GM19043 (cell line): ENCODE data around the gene CLOCK.

Experiments
- ATAC-seq: cut with Tn5 transposase; IDR thresholded peaks from one replicate; pipeline ENCODE4 v1.9.1; 2021; ENCODE audit warnings: low read depth; ENCODE audit not compliant: unreplicated experiment

CLOCK gene

DNA sequence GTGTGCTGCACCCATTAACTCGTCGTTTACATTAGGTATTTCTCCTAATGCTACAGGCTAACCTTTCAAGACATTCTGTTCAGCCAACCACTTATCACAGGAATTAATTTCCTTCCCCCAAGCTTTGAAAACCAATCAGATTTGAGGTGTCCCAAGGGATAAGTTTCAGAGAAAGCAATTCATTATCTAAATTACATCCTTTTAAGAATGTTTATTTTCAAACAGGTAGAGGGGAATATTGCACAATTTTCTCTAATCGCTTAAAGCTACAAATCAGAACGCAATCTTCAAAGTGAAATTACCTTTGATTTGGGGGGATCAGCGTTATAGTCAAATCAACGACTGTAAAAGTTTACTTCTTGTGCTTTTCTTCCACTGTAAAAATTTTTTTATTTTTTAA lies 1.6 kb downstream of the CLOCK start:
- no peak for ATAC-seq

DNA sequence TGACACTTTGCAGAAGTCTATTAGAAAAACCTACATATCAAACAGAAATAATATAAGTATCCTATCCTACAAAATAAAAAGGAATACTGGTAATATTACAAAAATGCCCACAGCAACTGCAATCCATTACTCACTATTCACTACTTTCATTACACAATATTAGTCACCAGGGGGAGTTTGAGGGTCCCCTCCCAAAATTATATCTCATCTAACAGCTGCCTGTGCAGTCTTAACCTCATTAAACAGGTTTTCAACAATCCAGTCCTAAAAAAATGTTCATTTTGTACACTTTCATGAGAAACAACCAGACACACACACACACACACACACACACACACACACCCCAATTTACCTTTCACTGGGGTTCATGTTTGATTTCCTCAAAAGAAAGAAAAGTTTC lies 2.9 kb downstream of the CLOCK start:
- ATAC-seq = no peak

DNA sequence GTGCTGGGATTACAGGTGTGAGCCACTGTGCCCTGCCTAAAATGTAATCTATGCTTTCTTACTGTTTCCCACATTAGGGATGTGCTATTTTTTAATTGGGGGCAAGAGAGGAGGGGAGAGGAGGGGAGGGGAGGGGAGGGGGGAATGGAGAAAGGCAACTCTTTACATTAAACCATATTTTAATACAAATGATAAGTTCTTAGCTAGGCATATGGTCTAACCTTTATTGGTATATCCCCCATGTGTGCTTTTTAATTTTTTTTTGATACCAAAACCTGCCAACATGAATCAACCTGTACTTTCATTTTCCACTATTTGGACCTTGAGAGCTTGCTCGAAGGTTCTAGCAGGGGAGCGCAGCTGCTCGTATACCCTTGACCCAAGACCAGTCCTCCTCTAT lies 6.4 kb downstream of the CLOCK start:
- no peak for ATAC-seq

DNA sequence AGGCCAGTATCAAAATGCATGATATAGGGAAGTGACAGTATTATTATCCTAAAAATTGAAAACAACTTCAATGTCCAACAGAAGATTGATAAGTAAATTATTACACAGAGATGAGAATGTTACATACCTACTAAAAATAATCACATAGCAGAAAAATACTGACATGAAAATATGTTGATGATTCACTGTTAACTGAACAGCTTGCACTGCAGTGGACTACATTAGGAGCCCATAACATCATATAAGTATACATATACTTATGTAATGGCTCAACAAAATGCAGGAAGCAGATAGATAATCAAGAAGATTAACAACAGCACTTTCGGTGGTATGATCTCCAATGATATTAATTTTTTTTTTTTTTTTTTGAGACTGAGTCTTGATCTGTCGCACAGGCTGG lies 7.1 kb downstream of the CLOCK start:
- ATAC-seq = no peak

DNA sequence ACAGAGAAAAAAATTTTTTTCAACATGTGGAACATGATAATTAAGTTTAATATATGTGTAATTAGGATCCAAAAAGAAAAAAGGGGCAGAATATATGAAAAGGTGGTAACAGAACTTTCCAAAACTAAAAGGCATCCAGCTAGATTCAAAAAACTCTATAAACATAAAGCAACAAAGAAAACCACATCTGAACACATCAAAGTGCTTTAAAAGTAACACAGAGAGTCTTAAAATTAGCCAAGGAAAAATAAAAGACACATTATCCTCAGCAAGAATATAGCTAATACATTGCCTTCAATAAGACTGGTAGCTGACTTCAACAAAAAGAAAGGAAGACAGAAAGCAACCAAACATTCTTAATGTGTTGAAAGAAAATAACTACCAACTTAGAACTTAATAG lies 8.2 kb downstream of the CLOCK start:
- ATAC-seq = no peak

DNA sequence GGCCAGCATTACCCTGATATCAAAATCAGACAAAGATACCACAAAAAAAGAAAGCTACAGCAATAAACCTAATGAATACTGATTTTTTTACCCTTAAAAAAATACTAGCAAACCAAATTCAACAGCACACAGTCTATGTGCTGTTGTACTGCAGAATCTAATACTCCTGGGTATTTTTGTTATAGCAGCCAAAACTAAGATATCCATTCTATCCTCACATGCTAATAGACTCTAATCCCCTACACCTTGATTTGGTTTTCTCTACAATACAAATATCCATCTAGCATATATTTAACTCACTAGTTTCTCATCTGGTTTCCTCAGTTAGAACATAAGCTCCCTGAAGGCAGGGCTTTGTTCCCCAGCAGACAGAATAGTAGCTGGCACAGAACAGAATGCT lies 12.4 kb downstream of the CLOCK start:
- ATAC-seq = no peak

DNA sequence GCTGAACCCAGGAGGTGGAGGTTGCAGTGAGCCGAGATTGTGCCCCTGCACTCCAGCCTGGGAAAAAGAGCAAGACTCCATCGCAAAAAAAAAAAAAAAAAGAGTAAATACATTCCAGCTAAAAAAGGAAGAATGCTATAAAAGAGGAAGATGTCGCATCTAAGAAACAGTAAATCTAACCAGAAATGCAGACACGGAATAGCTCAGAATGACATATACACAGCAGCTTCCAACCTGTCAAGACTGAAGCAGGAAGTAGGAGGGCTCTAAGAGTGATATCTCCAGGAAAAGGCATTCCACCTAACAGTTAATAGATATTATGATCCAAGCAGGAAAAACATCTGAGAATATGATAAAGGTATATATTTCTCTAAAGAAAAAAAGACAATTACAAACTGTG lies 16.0 kb downstream of the CLOCK start:
- no peak for ATAC-seq

DNA sequence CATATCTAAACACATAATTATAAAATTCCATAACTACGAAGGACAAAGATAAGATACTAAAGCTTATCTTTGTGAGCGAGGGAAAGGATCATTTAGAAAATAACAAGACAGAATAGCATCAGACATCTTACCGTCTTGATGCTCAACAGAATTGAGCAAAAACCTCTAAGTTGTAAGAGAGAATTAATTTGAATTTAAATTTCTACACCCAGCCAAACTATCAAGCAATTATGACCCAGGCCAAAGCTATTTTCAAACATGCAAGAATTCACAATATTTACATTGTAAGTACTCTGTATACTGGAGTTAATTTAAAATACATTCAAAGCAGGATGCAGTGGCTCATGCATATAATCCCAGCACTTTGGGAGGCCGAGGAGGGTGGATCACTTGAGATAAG lies 16.5 kb downstream of the CLOCK start:
- no peak for ATAC-seq

DNA sequence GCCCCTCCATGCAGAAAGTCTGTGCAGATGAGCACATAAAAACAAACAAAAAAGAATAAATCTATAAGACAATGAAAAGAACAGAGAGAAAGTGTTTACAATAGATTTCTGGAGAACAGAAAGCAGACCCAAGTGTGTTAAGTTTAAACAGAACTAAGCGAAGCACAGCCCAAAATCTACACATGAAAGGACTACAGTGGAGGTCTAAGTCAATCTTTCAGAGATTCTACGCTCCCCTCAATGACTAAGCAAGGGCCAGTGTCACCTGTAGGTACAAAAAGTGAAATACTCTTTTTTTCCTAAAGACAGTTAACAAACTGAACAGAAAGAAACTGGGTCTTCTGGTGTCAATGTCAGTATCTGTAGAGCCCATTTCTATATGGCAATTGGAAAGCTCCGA lies 18.2 kb downstream of the CLOCK start:
- ATAC-seq = no peak

DNA sequence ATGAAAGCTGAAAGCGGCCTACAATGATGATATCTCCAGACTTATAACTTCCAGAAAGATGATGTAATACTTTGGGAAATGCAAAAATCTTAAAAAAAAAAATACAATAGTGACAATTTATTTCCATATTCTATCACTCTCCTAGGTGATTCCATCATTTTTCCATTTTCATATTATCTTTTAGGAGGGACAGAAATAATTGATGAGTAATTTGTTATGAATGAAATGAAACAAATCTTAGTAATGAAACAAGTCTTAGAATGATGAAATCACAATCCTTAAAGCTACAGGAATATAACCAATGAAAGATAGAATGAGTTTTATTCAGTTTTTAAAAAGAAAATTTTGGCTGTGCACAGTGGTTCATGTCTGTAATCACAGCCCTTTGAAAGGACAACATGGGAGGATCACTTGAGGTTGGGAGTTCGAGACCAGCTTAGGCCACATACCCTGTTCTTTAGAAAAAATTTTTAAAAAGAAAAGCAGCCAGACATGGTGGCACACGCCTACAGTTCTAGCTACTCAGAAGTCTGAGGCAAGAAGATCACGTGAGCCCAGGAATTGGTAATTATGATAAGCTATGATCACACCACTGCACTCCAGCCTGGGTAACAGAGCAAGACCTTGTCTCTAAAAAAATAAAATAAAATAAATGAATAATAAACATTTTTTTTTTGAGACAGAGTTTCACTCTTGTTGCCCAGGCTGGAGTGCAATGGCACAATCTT lies 21.7 kb downstream of the CLOCK start:
- no peak for ATAC-seq

DNA sequence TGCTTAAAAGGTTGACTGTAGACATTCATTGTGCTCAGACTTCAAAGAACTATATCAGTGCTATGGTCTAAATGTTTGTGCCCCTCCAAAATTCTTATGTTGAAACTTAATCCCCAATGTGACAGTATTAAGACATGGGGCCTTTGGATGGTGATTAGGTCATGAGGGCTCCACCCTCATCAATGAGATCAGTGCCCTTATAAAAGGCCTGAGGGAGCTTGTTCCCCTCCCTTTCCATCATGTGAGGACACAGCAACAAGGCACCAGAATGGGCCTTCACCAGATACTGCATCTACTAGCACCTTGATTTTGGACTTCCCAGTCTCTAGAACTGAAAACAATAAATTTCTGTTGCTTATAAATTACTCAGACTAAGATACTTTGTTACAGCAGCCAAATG lies 28.3 kb downstream of the CLOCK start:
- no peak for ATAC-seq

DNA sequence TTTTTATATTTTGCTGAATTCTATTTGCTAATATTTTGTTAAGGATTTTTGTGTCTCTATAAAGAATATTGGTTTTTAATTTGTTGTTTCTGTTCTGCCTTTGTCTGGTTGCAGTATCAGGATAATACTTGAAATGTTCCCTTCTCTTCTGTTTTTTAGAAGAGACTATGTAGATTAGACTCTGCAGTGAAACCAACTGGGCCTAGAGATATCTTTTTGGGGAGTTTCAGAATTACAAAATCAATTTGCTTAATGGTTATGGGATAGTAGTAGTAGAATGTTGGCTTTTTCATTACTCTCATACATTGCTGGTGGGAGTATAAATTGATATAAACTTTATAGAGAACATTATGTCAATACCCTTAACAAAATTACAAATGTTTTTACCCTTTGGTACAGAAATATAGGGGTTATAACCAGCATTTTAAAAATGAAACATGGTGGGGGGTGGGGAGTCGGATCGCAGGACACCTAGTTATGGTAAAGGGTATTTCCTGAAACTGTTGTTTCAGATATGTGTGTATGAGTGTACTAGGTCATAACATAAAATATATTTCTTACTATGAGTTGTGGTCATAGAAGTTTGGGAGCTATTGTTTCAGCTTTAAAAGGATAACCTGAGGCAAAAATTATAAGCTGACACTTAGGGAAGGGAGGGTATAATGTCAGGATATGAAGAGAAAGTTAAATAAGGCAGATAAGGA lies 29.0 kb downstream of the CLOCK start:
- ATAC-seq = no peak

DNA sequence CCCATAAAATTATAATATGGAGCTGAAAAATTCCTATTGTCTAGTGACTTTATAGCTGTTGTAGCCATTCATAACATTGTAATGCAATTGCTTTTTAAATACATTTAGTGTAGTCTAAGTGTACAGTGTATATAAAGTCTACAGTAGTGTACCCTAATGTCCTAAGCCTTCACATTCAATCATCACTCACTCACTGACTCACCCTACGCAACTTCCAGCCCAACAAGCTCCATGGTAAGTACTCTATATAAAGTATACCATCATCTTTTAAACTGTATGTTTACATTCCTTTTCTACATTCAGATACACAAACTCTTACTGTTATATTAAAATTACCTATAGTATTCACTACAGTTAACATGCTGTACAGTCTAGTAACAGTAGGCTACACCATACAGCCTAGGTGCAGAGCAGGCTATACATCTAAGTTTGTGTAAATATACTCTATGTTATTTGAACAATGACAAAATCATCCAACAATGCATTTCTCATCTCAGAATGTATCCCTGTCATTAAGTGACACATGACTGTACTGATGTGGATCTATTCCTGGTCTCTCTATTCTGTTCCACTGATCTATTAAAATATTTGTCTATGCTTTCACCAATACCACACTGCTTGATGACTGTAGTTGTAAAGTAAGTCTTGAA lies 33.7 kb downstream of the CLOCK start:
- no peak for ATAC-seq

DNA sequence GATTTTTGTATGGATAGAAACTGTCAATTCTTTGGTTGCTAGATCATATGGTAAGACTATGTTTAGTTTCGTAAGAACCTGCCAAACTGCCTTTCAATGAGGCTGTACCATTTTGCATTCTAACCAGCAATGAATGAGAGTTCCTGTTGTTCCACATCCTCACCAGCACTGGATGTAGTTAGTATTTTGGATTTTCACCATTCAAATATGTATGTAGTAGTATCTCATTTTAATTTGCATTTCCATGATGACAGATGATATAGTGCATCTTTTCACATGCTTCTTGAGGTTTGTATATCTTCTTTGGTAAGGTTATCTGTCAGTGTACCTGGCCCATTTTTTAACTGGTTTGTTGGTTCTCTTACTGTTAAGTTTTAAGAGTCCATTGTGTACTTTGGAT lies 34.6 kb downstream of the CLOCK start:
- no peak for ATAC-seq

DNA sequence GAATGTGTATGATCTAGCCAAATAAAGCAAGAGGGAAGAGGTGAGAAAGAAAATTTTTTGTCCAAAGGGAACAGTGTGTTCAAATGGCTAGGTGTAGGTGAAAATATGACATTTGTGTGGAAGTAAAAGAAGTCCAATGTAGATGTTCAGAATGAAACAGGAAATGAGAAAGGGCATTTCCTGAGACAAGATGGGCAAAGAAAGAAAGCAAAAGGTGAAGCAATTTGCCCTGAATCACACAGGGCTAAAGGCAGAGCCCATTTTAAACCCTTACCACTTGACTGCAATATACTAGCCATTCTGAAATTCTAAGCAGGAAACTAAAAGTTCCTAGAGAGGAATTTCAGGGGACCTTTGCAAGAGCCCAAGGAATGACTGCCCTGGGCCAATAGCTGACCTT lies 36.0 kb downstream of the CLOCK start:
- no peak for ATAC-seq

DNA sequence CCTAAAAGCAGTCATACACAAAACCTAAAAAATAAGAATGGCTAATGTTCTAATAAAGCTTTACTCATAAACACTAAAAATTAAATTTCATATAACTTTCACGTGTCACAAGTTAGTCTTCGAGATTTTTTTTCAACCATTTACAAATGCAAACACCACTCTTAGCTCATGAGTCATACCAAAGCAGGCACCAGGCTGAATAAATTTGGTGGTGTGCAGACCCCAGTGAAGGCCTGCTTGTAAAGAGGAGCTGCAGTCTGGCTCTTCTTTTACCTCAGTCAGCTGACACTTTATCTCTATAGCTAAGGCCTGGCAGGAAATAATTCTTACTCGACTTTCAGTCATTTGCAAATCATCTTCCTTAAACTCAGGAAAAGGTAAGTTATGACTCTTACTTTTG lies 37.4 kb downstream of the CLOCK start:
- ATAC-seq = no peak

DNA sequence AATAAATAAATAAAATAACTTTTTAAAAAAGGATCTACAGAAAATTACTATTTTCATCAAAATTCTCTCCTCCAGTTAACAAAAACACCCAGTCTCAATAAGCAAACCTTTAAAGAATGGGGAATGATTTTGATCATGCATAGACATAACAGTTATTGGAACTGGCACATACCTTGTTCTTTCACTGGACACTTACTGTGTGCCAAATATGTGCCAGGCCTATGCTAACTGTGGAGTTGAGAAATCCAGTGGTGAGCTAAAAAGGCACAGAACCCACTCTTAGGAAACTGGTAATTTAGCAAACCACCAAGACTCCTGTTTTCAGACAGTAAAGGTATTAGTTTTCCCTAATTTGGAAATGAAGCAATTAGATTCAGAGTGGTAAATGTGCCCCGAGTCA lies 39.1 kb downstream of the CLOCK start:
- ATAC-seq = no peak

DNA sequence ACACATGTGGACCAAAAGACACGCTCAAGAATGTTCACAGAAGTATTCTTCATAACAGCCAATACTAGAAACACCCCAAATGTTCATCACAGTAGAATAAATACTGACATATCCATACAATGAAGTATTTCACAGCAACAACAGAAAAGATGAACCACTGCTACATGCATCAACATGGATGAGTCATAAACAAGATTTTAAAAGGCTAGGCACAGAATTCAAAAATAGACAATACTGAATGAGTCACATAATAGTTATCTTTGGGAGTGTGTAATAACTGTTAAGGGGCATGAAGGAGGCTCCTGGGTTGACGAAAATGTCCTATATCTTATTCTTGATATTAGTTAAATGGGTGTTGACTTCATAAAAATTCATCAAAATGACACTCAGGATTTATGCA lies 43.5 kb downstream of the CLOCK start:
- ATAC-seq = no peak

DNA sequence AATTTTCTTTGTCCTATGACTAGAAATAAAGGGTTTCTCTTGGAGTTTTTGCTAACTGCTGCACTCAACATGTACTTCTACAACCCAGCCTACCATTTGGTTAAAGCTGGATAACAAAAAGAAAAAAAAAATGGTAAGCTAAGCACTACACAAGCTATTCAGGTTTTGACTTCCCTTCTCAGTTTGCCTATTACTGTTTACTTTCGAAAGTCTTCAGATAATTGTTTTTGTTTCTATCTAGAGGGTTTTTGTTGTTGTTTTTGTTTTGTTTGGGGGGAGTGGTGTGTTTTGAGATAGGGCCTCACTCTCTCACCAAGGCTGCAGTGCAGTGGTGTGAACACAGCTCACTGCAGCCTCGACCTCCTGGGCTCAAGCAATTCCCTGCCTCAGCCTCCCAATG lies 46.6 kb downstream of the CLOCK start:
- no peak for ATAC-seq

DNA sequence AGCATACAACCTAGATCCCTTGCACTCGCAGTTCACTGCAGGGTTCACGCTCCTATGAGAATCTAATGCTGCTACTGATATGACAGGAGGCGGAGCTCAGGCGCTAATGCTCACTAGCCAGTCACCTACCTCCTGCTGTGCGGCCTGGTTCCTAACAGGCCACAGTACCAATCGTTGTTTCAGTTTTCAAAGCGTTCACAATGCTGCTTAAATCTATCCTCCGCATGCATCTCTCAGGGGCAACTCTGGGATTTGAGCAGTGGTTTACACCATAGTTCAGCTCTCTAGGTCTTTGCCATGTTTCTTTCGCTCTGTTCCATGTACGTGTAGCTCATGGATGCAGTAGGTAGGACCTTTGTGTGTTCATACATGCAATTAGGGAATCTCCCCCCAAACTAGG lies 47.2 kb downstream of the CLOCK start:
- ATAC-seq = no peak

DNA sequence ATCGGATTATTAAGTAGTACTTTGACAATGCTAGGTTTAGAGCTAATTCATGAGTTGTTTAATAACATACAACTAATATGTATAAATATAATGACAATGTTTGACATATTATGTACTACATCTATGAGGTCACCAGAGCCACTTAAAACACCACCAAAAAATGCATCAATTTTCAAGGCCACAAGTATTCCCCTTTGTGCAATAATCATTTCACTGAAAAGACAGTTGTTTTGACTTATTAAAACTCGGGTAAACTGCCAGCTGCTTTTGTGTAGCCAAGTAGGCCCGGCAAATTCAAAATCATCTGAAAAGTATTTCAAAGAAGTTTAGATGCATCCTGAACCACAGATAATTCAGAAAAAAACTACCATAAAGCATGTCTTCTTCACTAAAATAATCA lies 48.7 kb downstream of the CLOCK start:
- ATAC-seq = no peak

DNA sequence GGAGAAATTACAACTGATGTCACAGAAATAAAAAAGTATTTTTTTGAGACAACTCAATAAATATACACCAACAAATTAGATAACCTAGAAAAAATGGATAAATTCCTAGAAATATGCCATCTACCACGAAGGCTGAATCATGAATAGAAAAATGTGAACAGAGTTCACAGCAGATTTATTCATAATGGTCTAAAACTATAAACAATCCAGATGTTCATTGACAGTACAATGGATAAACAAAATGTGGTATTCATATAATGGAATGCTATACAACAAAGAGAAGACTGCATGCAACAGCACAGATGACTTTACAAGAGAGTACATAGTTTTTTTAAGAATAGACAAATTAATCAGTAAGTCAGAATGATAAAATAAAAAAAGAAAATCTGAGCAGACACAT lies 55.2 kb downstream of the CLOCK start:
- no peak for ATAC-seq
